Right lobe of liver (tissue), 4 donors: ENCODE results near the gene SLMAP.

Experiments
- CTCF ChIP-seq, 4 donors: fragments of 200-600 bp in 3 of 4; fragments of 450-650 bp in 1 of 4; IDR thresholded peaks; one replicate each; pipeline versions ENCODE4 v1.5.1 to v1.8.0; 2016 to 2022; ENCODE audit warnings: antibody characterized with exemption in 4 of 4, mild to moderate bottlenecking in 2 of 4
- POLR2A ChIP-seq: fragments of 450-650 bp; IDR thresholded peaks from one replicate; pipeline ENCODE4 v1.6.1; 2017; ENCODE audit warnings: antibody characterized with exemption, mild to moderate bottlenecking
- donor health status: DM: no; HTN: no; CAD: no.
- donor health status: DM: no; HTN: no; CAD: no.
- donor health status: DM: no; HTN: yes; CAD: no.

GRCh38 chr3:57893668-57894067 lies 137.6 kb downstream of the SLMAP start:
- no peak for TF ChIP-seq CTCF (IDR thresholded peaks at IDR 0.05)
- TF ChIP-seq POLR2A, result no peak
